ENCODE results near the gene CDCP2. TPM values are rescaled to one million over a fixed set of nuclear protein-coding genes. Genes with fewer than 3 reads are reported as not detected.

CDCP2 gene
- total and polyA plus RNA-seq, 4 donors = 0.21 to 0.32 TPM; not detected in 2

DNA sequence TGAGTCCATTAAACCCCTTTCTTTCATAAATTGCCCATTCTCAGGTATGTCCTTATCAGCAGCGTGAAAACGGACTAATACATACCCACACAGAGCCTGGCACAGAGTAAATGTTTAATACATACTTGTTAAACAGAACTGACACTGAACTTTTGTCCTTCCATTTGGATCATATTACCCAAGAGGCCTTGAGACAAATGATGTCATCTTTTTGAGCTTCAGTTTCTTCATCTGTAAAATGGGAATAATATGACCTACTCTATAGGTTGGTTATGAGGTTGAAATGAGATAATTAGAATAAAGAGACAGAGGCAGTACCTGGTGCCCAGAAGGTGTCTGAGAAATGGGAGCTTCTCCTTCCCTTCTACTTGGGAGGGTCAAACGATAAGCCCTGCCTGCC is 33.3 kb upstream of the CDCP2 start:
- 92 to 97% methylated on average over 3 of the region's 3 CpGs for WGBS, 2 donors
- H3K36me3 ChIP-seq (ENCODE audit: control insufficient read depth in 1 of 2, insufficient read depth in 2 of 2, low read length in 1 of 2) = peaks cover 0 to 4% of the 10 kb centered on the region in 2 donors
- H3K4me1 ChIP-seq (ENCODE audit: control insufficient read depth in 1 of 2, insufficient read depth in 2 of 2, low read length in 2 of 2) = no peaks in the 10 kb centered on the region
- DNase-seq (no peak), ATAC-seq (ENCODE audit: low FRiP score) (no peak)
- intact Hi-C loops (cut with DNase I) = no loop called here
- no peak overlapping the region for H3K4me3 ChIP-seq (ENCODE audit: low read length in 2 of 2)
- no peak overlapping the region for H3K27ac ChIP-seq (ENCODE audit: low read depth in 1 of 2, low read length in 2 of 2)
- H3K9me3 ChIP-seq (ENCODE audit: control insufficient read depth, low read length) = no peaks in the 10 kb centered on the region
- no peaks in the 10 kb centered on the region for H3K27me3 ChIP-seq (ENCODE audit: control insufficient read depth in 1 of 2, insufficient read depth in 2 of 2, low read length in 1 of 2)

GRCh38 chr1:54180701-54181360 is 28.0 kb upstream of the CDCP2 start:
- H3K4me3 ChIP-seq (ENCODE audit: low read length in 2 of 2) = no peak overlapping the region
- ATAC-seq (ENCODE audit: low FRiP score) (no peak), DNase-seq (no peak)
- intact Hi-C loops (cut with DNase I) = loop anchor here in 1 of 2 donors (5.0 kb wide), 1 partner anchor 306 kb away; no protein-coding TSS in a partner anchor
- no peaks in the 10 kb centered on the region for H3K27me3 ChIP-seq (ENCODE audit: control insufficient read depth in 1 of 2, insufficient read depth in 2 of 2, low read length in 1 of 2)
- H3K36me3 ChIP-seq (ENCODE audit: control insufficient read depth in 1 of 2, insufficient read depth in 2 of 2, low read length in 1 of 2) = peaks cover 0 to 1% of the 10 kb centered on the region in 2 donors
- no peak overlapping the region for H3K27ac ChIP-seq (ENCODE audit: low read depth in 1 of 2, low read length in 2 of 2)
- 91 to 94% methylated on average over 5 of the region's 5 CpGs for WGBS, 2 donors
- no peaks in the 10 kb centered on the region for H3K4me1 ChIP-seq (ENCODE audit: control insufficient read depth in 1 of 2, insufficient read depth in 2 of 2, low read length in 2 of 2)
- no peaks in the 10 kb centered on the region for H3K9me3 ChIP-seq (ENCODE audit: control insufficient read depth, low read length)

DNA sequence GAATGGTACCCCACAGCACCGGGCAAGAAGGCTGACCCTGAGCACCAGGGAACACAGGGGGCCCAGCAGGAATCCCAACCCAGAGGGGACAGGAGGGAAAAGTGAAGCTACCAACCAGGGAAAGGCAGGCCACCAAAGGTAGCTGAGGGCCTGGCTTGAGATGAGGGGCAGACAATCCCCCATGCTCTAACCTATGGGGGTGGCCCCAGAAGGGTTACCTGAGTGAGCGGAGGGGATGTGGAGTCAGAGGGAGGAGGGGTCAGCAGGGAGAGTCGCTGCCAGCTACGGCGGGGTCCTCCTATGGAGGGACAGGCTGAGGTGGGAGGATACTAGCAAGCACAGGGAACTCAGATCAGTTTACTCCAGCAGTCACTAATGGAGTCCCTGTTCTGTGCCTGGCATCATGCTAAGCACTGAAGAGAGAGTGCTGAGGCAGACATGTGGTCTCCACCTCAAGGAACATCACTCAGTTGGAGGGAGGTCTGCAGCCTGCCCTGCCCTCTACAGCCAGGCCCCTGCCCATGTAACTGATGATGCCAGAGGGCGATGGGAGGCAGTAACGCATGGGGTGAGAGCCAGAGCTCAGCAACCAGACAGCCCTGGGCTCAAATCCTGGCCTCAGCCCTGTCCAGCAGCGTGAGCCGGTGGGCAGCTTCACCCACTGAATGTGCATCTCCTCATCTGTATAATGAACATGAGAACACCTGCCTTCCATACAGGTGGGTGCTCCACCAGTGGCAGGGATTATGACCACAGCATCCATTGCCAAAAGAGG is 25.7 kb upstream of the CDCP2 start:
- DNase-seq (no peak), ATAC-seq (ENCODE audit: low FRiP score) (no peak)
- H3K27me3 ChIP-seq (ENCODE audit: control insufficient read depth in 1 of 2, insufficient read depth in 2 of 2, low read length in 1 of 2) = no peaks in the 10 kb centered on the region
- no peaks in the 10 kb centered on the region for H3K4me1 ChIP-seq (ENCODE audit: control insufficient read depth in 1 of 2, insufficient read depth in 2 of 2, low read length in 2 of 2)
- no peak overlapping the region for H3K4me3 ChIP-seq (ENCODE audit: low read length in 2 of 2)
- H3K36me3 ChIP-seq (ENCODE audit: control insufficient read depth in 1 of 2, insufficient read depth in 2 of 2, low read length in 1 of 2) = peaks cover 0 to 6% of the 10 kb centered on the region in 2 donors
- WGBS, 2 donors = 76 to 90% methylated on average over 9 of the region's 9 CpGs
- H3K9me3 ChIP-seq (ENCODE audit: control insufficient read depth, low read length) = no peaks in the 10 kb centered on the region
- no peak overlapping the region for H3K27ac ChIP-seq (ENCODE audit: low read depth in 1 of 2, low read length in 2 of 2)
- intact Hi-C loops (cut with DNase I) = no loop called here

DNA sequence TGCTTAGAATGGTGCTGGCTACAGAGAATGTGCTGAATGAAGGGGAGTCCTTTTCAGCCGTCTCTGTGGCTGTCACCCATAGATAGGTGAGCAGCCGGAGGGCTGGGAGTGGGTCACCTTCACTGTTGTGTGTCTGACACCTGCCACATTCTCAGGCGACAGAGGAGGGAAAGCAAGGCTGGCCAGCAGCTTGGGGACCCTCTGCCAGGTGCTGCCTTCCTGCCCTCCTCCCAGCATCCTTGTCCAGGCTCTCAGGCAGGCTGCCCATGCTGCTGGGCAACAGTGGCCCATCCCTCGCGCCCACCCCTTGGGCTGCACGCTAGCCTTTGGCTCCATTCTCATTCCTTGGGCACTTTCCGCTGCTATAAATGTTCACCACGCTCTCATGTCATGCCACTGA is 24.9 kb upstream of the CDCP2 start:
- 90 to 94% methylated on average over 8 of the region's 8 CpGs for WGBS, 2 donors
- H3K27me3 ChIP-seq (ENCODE audit: control insufficient read depth in 1 of 2, insufficient read depth in 2 of 2, low read length in 1 of 2) = no peaks in the 10 kb centered on the region
- peaks cover 0 to 6% of the 10 kb centered on the region in 2 donors for H3K36me3 ChIP-seq (ENCODE audit: control insufficient read depth in 1 of 2, insufficient read depth in 2 of 2, low read length in 1 of 2)
- intact Hi-C loops (cut with DNase I) = no loop called here
- no peaks in the 10 kb centered on the region for H3K4me1 ChIP-seq (ENCODE audit: control insufficient read depth in 1 of 2, insufficient read depth in 2 of 2, low read length in 2 of 2)
- no peak overlapping the region for H3K4me3 ChIP-seq (ENCODE audit: low read length in 2 of 2)
- no peak overlapping the region for H3K27ac ChIP-seq (ENCODE audit: low read depth in 1 of 2, low read length in 2 of 2)
- H3K9me3 ChIP-seq (ENCODE audit: control insufficient read depth, low read length) = no peaks in the 10 kb centered on the region
- DNase-seq (no peak), ATAC-seq (ENCODE audit: low FRiP score) (no peak)

GRCh38 chr1:54176621-54177327 is 24.0 kb upstream of the CDCP2 start:
- Histone ChIP-seq H3K36me3 (ENCODE audit: control insufficient read depth in 1 of 2, insufficient read depth in 2 of 2, low read length in 1 of 2) (peaks cover 0 to 6% of the 10 kb centered on the region in 2 donors), H3K27ac (ENCODE audit: low read depth in 1 of 2, low read length in 2 of 2) (no peak overlapping the region), H3K4me1 (ENCODE audit: control insufficient read depth in 1 of 2, insufficient read depth in 2 of 2, low read length in 2 of 2) (no peaks in the 10 kb centered on the region), H3K4me3 (ENCODE audit: low read length in 2 of 2) (no peak overlapping the region), H3K9me3 (ENCODE audit: control insufficient read depth, low read length) (no peaks in the 10 kb centered on the region), H3K27me3 (ENCODE audit: control insufficient read depth in 1 of 2, insufficient read depth in 2 of 2, low read length in 1 of 2) (no peaks in the 10 kb centered on the region)
- intact Hi-C loops (cut with DNase I) = no loop called here
- ATAC-seq (ENCODE audit: low FRiP score) = no peak
- DNase-seq = no peak
- WGBS, 2 donors = 94 to 95% methylated on average over 6 of the region's 6 CpGs

DNA sequence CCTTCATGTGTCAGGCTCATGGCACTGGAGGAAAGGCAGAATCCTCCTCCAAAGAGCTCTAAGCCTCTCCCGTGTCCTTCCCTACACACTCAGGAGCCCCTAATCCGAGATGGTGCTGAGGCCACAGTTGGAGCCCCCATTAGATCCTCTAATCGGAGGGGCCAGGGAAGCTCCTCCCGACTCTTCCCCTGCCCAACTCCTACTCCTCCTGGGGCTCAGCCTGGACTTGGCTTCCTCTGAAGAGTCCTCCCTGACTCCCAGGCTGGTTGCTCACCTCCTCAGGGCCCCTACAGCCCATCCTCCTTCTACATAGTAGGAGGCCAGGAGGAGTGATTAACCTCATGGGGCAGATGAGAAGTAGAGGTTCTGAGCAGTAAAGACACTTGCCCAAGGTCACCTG is 21.3 kb upstream of the CDCP2 start:
- Histone ChIP-seq H3K4me1 (ENCODE audit: control insufficient read depth in 1 of 2, insufficient read depth in 2 of 2, low read length in 2 of 2) (no peaks in the 10 kb centered on the region), H3K27me3 (ENCODE audit: control insufficient read depth in 1 of 2, insufficient read depth in 2 of 2, low read length in 1 of 2) (no peaks in the 10 kb centered on the region), H3K27ac (ENCODE audit: low read depth in 1 of 2, low read length in 2 of 2) (no peak overlapping the region), H3K9me3 (ENCODE audit: control insufficient read depth, low read length) (no peaks in the 10 kb centered on the region), H3K36me3 (ENCODE audit: control insufficient read depth in 1 of 2, insufficient read depth in 2 of 2, low read length in 1 of 2) (peaks cover 0 to 5% of the 10 kb centered on the region in 2 donors), H3K4me3 (ENCODE audit: low read length in 2 of 2) (no peak overlapping the region)
- intact Hi-C loops (cut with DNase I) = no loop called here
- WGBS, 2 donors = 91 to 93% methylated on average over 4 of the region's 4 CpGs
- no peak for DNase-seq
- ATAC-seq (ENCODE audit: low FRiP score) = no peak

DNA sequence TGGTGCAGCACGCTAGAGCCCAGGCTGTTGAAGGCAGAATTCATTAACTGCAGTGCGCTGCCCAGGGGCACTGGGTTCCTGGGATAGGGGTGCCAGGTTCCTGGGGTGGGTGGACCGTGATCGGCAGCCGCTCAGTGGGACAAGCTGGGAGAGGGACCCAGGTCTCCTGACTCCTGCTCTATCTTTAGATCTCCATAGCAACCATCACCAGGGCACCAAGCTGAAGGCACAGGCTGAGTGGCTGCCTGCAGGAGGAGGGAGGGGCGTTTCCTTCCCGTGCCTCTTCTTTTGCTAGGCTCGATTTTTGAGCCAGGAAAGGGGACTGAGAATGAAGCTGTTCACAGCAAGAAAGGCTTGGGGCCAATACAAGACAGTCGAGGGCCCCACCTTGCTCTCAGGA is 20.9 kb upstream of the CDCP2 start:
- WGBS, 2 donors = 72 to 74% methylated on average over 9 of the region's 9 CpGs
- ATAC-seq (ENCODE audit: low FRiP score) = no peak
- H3K27ac ChIP-seq (ENCODE audit: low read depth in 1 of 2, low read length in 2 of 2) = no peak overlapping the region
- H3K9me3 ChIP-seq (ENCODE audit: control insufficient read depth, low read length) = no peaks in the 10 kb centered on the region
- peaks cover 0 to 5% of the 10 kb centered on the region in 2 donors for H3K36me3 ChIP-seq (ENCODE audit: control insufficient read depth in 1 of 2, insufficient read depth in 2 of 2, low read length in 1 of 2)
- no peak overlapping the region for H3K4me3 ChIP-seq (ENCODE audit: low read length in 2 of 2)
- H3K27me3 ChIP-seq (ENCODE audit: control insufficient read depth in 1 of 2, insufficient read depth in 2 of 2, low read length in 1 of 2) = no peaks in the 10 kb centered on the region
- no peak for DNase-seq
- H3K4me1 ChIP-seq (ENCODE audit: control insufficient read depth in 1 of 2, insufficient read depth in 2 of 2, low read length in 2 of 2) = no peaks in the 10 kb centered on the region
- intact Hi-C loops (cut with DNase I) = no loop called here

- Histone ChIP-seq H3K9me3 (ENCODE audit: control insufficient read depth, low read length) (no peaks in the 10 kb centered on the region), H3K27me3 (ENCODE audit: control insufficient read depth in 1 of 2, insufficient read depth in 2 of 2, low read length in 1 of 2) (no peaks in the 10 kb centered on the region), H3K36me3 (ENCODE audit: control insufficient read depth in 1 of 2, insufficient read depth in 2 of 2, low read length in 1 of 2) (peaks cover 0 to 5% of the 10 kb centered on the region in 2 donors), H3K4me3 (ENCODE audit: low read length in 2 of 2) (no peak overlapping the region), H3K27ac (ENCODE audit: low read depth in 1 of 2, low read length in 2 of 2) (no peak overlapping the region), H3K4me1 (ENCODE audit: control insufficient read depth in 1 of 2, insufficient read depth in 2 of 2, low read length in 2 of 2) (no peaks in the 10 kb centered on the region)
- DNase-seq = no peak
- ATAC-seq (ENCODE audit: low FRiP score) = no peak
- intact Hi-C loops (cut with DNase I) = no loop called here
- WGBS, 2 donors = 80 to 85% methylated on average over 10 of the region's 10 CpGs
Measured at GRCh38 chr1:54172614-54173599, 20.1 kb upstream of the CDCP2 start.
